Lower lobe of right lung (tissue), 2 donors: ENCODE measurements around the gene DTNBP1. TPM values are rescaled to one million over a fixed set of nuclear protein-coding genes. Genes with fewer than 3 reads are reported as not detected.

Experiments
- ATAC-seq, 2 donors: fragments of 200-7000 bp; cut with Tn5 transposase; one replicate each; pipeline ENCODE4 v1.9.1; 2020 to 2022; ENCODE audit warnings: mild to moderate bottlenecking in 2 of 2, moderate library complexity in 2 of 2
- DNase-seq: peaks from one replicate; pipeline ENCODE4 v3.0.0-alpha.2; 2020
- H3K27ac ChIP-seq: fragments of 200-600 bp; one replicate; pipeline ENCODE4 v1.8.0; 2022
- H3K27me3 ChIP-seq: fragments of 200-600 bp; one replicate; pipeline ENCODE4 v1.8.0; 2022; ENCODE audit warnings: low read depth
- H3K36me3 ChIP-seq: fragments of 200-600 bp; one replicate; pipeline ENCODE4 v1.8.0; 2022; ENCODE audit warnings: mild to moderate bottlenecking
- H3K4me1 ChIP-seq: fragments of 200-600 bp; one replicate; pipeline ENCODE4 v1.8.0; 2022
- H3K4me3 ChIP-seq: fragments of 200-600 bp; one replicate; pipeline ENCODE4 v1.8.0; 2022; ENCODE audit warnings: mild to moderate bottlenecking
- H3K9me3 ChIP-seq: fragments of 200-600 bp; one replicate; pipeline ENCODE4 v1.8.0; 2022
- intact Hi-C: fragments of 100-400 bp; cut with DNase I; formaldehyde crosslinking; loops from one replicate; pipeline ENCODE4 v1.11.0; 2022
- total RNA-seq: library from RNA; stranded (reverse); fragmentation: NEBNext Ultra II Directional; extraction: Animal tissue kit (Norgen Biotek cat#: 25700); gene quantifications from one replicate; pipeline ENCODE4 v1.2.1, GENCODE V29; 2021
- TF ChIP-seq, protein P1 (sequence below): fragments of 200-600 bp; IDR thresholded peaks from one replicate; pipeline ENCODE4 v1.8.0; 2022; ENCODE audit warnings: antibody characterized with exemption, mild to moderate bottlenecking
- donor health status: DM: no; HTN: yes; CAD: no; lungs with severe emphysema.

The DTNBP1 gene
- total RNA-seq, 1 donor from 2014 or later: 25.9 TPM

GRCh38 chr6:15484140-15484539 is 178.7 kb downstream of the DTNBP1 start:
- TF ChIP-seq, protein P1, sequence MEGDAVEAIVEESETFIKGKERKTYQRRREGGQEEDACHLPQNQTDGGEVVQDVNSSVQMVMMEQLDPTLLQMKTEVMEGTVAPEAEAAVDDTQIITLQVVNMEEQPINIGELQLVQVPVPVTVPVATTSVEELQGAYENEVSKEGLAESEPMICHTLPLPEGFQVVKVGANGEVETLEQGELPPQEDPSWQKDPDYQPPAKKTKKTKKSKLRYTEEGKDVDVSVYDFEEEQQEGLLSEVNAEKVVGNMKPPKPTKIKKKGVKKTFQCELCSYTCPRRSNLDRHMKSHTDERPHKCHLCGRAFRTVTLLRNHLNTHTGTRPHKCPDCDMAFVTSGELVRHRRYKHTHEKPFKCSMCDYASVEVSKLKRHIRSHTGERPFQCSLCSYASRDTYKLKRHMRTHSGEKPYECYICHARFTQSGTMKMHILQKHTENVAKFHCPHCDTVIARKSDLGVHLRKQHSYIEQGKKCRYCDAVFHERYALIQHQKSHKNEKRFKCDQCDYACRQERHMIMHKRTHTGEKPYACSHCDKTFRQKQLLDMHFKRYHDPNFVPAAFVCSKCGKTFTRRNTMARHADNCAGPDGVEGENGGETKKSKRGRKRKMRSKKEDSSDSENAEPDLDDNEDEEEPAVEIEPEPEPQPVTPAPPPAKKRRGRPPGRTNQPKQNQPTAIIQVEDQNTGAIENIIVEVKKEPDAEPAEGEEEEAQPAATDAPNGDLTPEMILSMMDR: no peak
- no peak for DNase-seq
- no peak for ATAC-seq
- Histone ChIP-seq H3K36me3 (peaks cover 23% of the 10 kb centered on the region), H3K9me3 (no peaks in the 10 kb centered on the region), H3K4me3 (no peak overlapping the region), H3K27ac (no peak overlapping the region), H3K27me3 (no peaks in the 10 kb centered on the region), H3K4me1 (peaks cover 19% of the 10 kb centered on the region)
- intact Hi-C loops: no loop called here

GRCh38 chr6:15483060-15483459 is 179.8 kb downstream of the DTNBP1 start:
- intact Hi-C loops: no loop called here
- peaks cover 12% of the 10 kb centered on the region for H3K36me3 ChIP-seq
- no peak overlapping the region for H3K27ac ChIP-seq
- no peaks in the 10 kb centered on the region for H3K27me3 ChIP-seq
- H3K9me3 ChIP-seq: no peaks in the 10 kb centered on the region
- H3K4me3 ChIP-seq: no peak overlapping the region
- H3K4me1 ChIP-seq: peaks cover 19% of the 10 kb centered on the region
- TF ChIP-seq, protein P1: no peak
- ATAC-seq (no peak), DNase-seq (no peak)

DNA sequence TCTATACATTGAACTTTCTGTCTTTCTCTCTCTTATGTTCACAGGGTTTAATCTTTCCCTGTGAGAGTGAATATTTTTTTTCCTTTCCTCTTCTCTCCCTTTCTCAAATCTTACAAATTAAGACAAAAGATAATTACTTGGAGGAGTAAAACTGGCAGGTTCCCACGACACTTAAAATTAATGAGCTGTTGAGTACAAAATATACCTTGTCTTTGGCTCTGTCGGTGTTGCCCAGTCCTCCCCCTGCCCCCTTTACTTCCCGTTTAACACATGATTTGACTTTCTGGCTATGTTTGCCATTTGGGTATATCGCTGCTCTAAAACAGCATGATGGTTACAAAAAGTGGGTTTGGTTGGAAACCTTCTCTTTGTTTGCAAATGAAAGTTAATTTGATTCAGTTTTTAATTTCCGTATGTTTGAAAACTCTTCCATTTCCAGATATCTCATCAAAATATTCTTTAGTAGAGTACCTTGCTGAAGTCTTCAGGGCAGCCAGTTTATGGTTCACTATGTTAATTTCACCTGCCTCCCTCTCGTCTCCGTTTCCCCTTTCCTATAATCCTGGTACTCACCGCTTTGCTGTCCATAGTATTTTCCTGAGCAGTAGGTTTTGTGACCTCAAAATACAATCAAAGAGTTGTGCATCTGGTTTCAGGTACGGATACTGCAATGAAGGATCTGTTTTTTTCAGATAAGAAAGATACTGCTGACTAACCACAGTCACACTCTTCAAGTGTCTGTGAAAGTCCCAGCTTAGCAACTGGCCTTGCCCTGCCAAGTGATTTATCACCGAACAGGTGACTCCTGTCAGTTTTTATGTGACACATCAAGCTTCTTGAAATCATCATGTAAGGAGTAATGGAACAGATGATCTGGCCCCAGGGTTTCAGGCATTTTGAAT is 181.2 kb downstream of the DTNBP1 start:
- H3K27me3 ChIP-seq: no peaks in the 10 kb centered on the region
- peaks cover 27% of the 10 kb centered on the region for H3K4me1 ChIP-seq
- ATAC-seq (no peak), DNase-seq (no peak)
- H3K4me3 ChIP-seq: no peak overlapping the region
- no peaks in the 10 kb centered on the region for H3K36me3 ChIP-seq
- H3K27ac ChIP-seq: no peak overlapping the region
- TF ChIP-seq, protein P1: no peak
- intact Hi-C loops: no loop called here
- H3K9me3 ChIP-seq: no peaks in the 10 kb centered on the region

DNA sequence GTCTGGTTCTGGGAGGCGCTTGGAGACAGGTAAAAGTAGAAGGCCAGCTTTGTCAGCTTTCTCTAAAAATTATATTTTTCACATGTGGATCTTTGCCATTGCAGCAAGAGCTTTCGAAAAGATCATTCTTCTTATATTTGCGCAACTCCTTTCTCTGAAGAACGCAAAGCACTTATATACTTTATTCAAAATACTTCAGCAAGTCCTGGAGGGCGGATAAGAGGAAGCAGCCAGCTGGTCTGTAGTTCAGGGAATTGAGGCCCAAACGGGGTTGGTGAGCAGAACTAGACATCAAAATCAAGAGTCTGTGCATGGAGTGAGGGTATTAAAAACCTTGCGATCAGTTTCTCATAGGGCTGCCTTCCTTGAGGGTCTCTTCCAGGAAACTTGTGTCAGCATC is 182.3 kb downstream of the DTNBP1 start:
- H3K27ac ChIP-seq: no peak overlapping the region
- intact Hi-C loops: no loop called here
- no peaks in the 10 kb centered on the region for H3K27me3 ChIP-seq
- TF ChIP-seq, protein P1: no peak
- peaks cover 34% of the 10 kb centered on the region for H3K4me1 ChIP-seq
- ATAC-seq (peak in 1 of 2 donors; percentile 44), DNase-seq (no peak)
- no peaks in the 10 kb centered on the region for H3K36me3 ChIP-seq
- H3K9me3 ChIP-seq: no peaks in the 10 kb centered on the region
- H3K4me3 ChIP-seq: no peak overlapping the region

GRCh38 chr6:15479761-15480160 is 183.1 kb downstream of the DTNBP1 start:
- Histone ChIP-seq H3K4me1 (peaks cover 35% of the 10 kb centered on the region), H3K9me3 (no peaks in the 10 kb centered on the region), H3K36me3 (no peaks in the 10 kb centered on the region), H3K27ac (no peak overlapping the region), H3K27me3 (no peaks in the 10 kb centered on the region), H3K4me3 (no peak overlapping the region)
- peak in 1 of 2 donors; percentile 47 for ATAC-seq
- TF ChIP-seq, protein P1: no peak
- DNase-seq: no peak
- intact Hi-C loops: no loop called here
